ENCODE data around the gene COL6A1. TPM values are rescaled to one million over a fixed set of nuclear protein-coding genes. Genes with fewer than 3 reads are reported as not detected.

The COL6A1 gene
- total RNA-seq, 1 experiment from 2014 or later, result 221 TPM

GRCh38 chr21:46028573-46029091, 47.1 kb downstream of the COL6A1 start:
- H3K27me3 Mint-ChIP-seq (ENCODE audit: low read depth), result no peaks in the 10 kb centered on the region
- H3K4me3 Mint-ChIP-seq, result no peak overlapping the region
- no peak for DNase-seq (ENCODE audit: low spot score)
- no peak overlapping the region for H3K27ac Mint-ChIP-seq
- peaks cover 11% of the 10 kb centered on the region for H3K9me3 Mint-ChIP-seq
- ChIA-PET POLR2A (no interaction called here), CTCF (interaction anchor here (1.3 kb wide), 1 partner anchor 115 kb away, joined by 4 read pairs; no protein-coding TSS in a partner anchor)
- no peak for ATAC-seq
- no peaks in the 10 kb centered on the region for H3K36me3 Mint-ChIP-seq
- peaks cover 14% of the 10 kb centered on the region for H3K4me1 Mint-ChIP-seq
- TF ChIP-seq AR (CRISPR knock-in tag; IDR thresholded peaks at IDR 0.05), result no peak
- TF ChIP-seq, protein P1, sequence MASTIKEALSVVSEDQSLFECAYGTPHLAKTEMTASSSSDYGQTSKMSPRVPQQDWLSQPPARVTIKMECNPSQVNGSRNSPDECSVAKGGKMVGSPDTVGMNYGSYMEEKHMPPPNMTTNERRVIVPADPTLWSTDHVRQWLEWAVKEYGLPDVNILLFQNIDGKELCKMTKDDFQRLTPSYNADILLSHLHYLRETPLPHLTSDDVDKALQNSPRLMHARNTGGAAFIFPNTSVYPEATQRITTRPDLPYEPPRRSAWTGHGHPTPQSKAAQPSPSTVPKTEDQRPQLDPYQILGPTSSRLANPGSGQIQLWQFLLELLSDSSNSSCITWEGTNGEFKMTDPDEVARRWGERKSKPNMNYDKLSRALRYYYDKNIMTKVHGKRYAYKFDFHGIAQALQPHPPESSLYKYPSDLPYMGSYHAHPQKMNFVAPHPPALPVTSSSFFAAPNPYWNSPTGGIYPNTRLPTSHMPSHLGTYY (CRISPR knock-in tag; IDR thresholded peaks at IDR 0.05), result no peak
- no peak for TF ChIP-seq ZMAT4 (CRISPR knock-in tag; IDR thresholded peaks at IDR 0.05)
- TF ChIP-seq CBFB (CRISPR knock-in tag; IDR thresholded peaks at IDR 0.05; ENCODE audit: low read depth), result no peak
- TF ChIP-seq, protein P2, sequence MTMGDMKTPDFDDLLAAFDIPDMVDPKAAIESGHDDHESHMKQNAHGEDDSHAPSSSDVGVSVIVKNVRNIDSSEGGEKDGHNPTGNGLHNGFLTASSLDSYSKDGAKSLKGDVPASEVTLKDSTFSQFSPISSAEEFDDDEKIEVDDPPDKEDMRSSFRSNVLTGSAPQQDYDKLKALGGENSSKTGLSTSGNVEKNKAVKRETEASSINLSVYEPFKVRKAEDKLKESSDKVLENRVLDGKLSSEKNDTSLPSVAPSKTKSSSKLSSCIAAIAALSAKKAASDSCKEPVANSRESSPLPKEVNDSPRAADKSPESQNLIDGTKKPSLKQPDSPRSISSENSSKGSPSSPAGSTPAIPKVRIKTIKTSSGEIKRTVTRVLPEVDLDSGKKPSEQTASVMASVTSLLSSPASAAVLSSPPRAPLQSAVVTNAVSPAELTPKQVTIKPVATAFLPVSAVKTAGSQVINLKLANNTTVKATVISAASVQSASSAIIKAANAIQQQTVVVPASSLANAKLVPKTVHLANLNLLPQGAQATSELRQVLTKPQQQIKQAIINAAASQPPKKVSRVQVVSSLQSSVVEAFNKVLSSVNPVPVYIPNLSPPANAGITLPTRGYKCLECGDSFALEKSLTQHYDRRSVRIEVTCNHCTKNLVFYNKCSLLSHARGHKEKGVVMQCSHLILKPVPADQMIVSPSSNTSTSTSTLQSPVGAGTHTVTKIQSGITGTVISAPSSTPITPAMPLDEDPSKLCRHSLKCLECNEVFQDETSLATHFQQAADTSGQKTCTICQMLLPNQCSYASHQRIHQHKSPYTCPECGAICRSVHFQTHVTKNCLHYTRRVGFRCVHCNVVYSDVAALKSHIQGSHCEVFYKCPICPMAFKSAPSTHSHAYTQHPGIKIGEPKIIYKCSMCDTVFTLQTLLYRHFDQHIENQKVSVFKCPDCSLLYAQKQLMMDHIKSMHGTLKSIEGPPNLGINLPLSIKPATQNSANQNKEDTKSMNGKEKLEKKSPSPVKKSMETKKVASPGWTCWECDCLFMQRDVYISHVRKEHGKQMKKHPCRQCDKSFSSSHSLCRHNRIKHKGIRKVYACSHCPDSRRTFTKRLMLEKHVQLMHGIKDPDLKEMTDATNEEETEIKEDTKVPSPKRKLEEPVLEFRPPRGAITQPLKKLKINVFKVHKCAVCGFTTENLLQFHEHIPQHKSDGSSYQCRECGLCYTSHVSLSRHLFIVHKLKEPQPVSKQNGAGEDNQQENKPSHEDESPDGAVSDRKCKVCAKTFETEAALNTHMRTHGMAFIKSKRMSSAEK (CRISPR knock-in tag; IDR thresholded peaks at IDR 0.05; ENCODE audit: borderline replicate concordance), result no peak
- no peak for TF ChIP-seq NR3C1 (CRISPR knock-in tag; conservative IDR thresholded peaks at IDR 0.05; ENCODE audit: low read depth)
- no peak for TF ChIP-seq NFATC4 (CRISPR knock-in tag; IDR thresholded peaks at IDR 0.05)
- TF ChIP-seq FOXJ3 (CRISPR knock-in tag; IDR thresholded peaks at IDR 0.05; ENCODE audit: borderline replicate concordance), result no peak
- TF ChIP-seq SMAD3 (CRISPR knock-in tag; IDR thresholded peaks at IDR 0.05; ENCODE audit: borderline replicate concordance), result no peak
- TF ChIP-seq, protein P3, sequence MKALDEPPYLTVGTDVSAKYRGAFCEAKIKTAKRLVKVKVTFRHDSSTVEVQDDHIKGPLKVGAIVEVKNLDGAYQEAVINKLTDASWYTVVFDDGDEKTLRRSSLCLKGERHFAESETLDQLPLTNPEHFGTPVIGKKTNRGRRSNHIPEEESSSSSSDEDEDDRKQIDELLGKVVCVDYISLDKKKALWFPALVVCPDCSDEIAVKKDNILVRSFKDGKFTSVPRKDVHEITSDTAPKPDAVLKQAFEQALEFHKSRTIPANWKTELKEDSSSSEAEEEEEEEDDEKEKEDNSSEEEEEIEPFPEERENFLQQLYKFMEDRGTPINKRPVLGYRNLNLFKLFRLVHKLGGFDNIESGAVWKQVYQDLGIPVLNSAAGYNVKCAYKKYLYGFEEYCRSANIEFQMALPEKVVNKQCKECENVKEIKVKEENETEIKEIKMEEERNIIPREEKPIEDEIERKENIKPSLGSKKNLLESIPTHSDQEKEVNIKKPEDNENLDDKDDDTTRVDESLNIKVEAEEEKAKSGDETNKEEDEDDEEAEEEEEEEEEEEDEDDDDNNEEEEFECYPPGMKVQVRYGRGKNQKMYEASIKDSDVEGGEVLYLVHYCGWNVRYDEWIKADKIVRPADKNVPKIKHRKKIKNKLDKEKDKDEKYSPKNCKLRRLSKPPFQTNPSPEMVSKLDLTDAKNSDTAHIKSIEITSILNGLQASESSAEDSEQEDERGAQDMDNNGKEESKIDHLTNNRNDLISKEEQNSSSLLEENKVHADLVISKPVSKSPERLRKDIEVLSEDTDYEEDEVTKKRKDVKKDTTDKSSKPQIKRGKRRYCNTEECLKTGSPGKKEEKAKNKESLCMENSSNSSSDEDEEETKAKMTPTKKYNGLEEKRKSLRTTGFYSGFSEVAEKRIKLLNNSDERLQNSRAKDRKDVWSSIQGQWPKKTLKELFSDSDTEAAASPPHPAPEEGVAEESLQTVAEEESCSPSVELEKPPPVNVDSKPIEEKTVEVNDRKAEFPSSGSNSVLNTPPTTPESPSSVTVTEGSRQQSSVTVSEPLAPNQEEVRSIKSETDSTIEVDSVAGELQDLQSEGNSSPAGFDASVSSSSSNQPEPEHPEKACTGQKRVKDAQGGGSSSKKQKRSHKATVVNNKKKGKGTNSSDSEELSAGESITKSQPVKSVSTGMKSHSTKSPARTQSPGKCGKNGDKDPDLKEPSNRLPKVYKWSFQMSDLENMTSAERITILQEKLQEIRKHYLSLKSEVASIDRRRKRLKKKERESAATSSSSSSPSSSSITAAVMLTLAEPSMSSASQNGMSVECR (CRISPR knock-in tag; IDR thresholded peaks at IDR 0.05; ENCODE audit: borderline replicate concordance), result no peak
- TF ChIP-seq IRF2 (CRISPR knock-in tag; IDR thresholded peaks at IDR 0.05; ENCODE audit: borderline replicate concordance, low read depth), result no peak
- no peak for TF ChIP-seq NFE2L1 (CRISPR knock-in tag; IDR thresholded peaks at IDR 0.05)
- TF ChIP-seq, protein P4, sequence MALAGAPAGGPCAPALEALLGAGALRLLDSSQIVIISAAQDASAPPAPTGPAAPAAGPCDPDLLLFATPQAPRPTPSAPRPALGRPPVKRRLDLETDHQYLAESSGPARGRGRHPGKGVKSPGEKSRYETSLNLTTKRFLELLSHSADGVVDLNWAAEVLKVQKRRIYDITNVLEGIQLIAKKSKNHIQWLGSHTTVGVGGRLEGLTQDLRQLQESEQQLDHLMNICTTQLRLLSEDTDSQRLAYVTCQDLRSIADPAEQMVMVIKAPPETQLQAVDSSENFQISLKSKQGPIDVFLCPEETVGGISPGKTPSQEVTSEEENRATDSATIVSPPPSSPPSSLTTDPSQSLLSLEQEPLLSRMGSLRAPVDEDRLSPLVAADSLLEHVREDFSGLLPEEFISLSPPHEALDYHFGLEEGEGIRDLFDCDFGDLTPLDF (CRISPR knock-in tag; IDR thresholded peaks at IDR 0.05), result no peak
- no peak for TF ChIP-seq ZNF671 (CRISPR knock-in tag; IDR thresholded peaks at IDR 0.05)
- TF ChIP-seq, protein P5, sequence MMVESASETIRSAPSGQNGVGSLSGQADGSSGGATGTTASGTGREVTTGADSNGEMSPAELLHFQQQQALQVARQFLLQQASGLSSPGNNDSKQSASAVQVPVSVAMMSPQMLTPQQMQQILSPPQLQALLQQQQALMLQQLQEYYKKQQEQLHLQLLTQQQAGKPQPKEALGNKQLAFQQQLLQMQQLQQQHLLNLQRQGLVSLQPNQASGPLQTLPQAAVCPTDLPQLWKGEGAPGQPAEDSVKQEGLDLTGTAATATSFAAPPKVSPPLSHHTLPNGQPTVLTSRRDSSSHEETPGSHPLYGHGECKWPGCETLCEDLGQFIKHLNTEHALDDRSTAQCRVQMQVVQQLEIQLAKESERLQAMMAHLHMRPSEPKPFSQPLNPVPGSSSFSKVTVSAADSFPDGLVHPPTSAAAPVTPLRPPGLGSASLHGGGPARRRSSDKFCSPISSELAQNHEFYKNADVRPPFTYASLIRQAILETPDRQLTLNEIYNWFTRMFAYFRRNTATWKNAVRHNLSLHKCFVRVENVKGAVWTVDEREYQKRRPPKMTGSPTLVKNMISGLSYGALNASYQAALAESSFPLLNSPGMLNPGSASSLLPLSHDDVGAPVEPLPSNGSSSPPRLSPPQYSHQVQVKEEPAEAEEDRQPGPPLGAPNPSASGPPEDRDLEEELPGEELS (CRISPR knock-in tag; IDR thresholded peaks at IDR 0.05), result no peak
- no peak for TF ChIP-seq SP1 (CRISPR knock-in tag; conservative IDR thresholded peaks at IDR 0.05)
